IMR-90 (cell line): Measurements from ENCODE around the gene IFRD2. TPM values are rescaled to one million over a fixed set of nuclear protein-coding genes. Genes with fewer than 3 reads are reported as not detected.

Experiments
- ATAC-seq: fragments of 200-7000 bp; cut with Tn5 transposase; 2 replicates; pipeline ENCODE4 v1.9.1; 2020; ENCODE audit warnings: low read depth, mild to moderate bottlenecking, moderate library complexity
- BruUV-seq: library from RNA; stranded (reverse); fragments of 400-500 nt; replicated peaks from 2 replicates; lab custom pipeline; 2021; lab: Mats Ljungman, UMichigan
- CTCF ChIA-PET: fragments of 300-600 bp; formaldehyde crosslinking; extraction: SDS; loops from one replicate; lab custom pipeline; 2021; ENCODE audit warnings: antibody characterized with exemption; lab: Yijun Ruan, JAX
- POLR2A ChIA-PET: fragments of 300-600 bp; sonication (Branson Sonifier 250); formaldehyde crosslinking; loops from one replicate; lab custom pipeline; 2022; ENCODE audit warnings: antibody characterized with exemption; ENCODE audit not compliant: unreplicated experiment; lab: Charles Lee
- DNase-seq: peaks from one replicate; pipeline ENCODE4 v3.0.0; 2013
- H2AFZ ChIP-seq: replicated peaks from 2 replicates; pipeline ENCODE3; 2013; ENCODE audit warnings: low read length, mild to moderate bottlenecking; ENCODE audit not compliant: poor library complexity
- H2AK5ac ChIP-seq: 2 replicates; pipeline ENCODE4 v1.6.1; 2013; ENCODE audit warnings: low read depth, low read length, inconsistent platforms
- H2AK9ac ChIP-seq: replicated peaks from 2 replicates; pipeline ENCODE3; 2013; ENCODE audit warnings: mild to moderate bottlenecking, low read depth, low read length, moderate library complexity; ENCODE audit not compliant: poor library complexity
- H2BK120ac ChIP-seq: 2 replicates; pipeline ENCODE4 v1.6.1; 2013; ENCODE audit warnings: low read depth, low read length, inconsistent platforms
- H2BK15ac ChIP-seq: 3 replicates; pipeline ENCODE4 v1.6.1; 2013; ENCODE audit warnings: low read depth, low read length, inconsistent platforms
- H2BK20ac ChIP-seq: 2 replicates; pipeline ENCODE4 v1.6.1; 2013; ENCODE audit warnings: low read depth, mild to moderate bottlenecking, inconsistent platforms, low read length, moderate library complexity
- H2BK5ac ChIP-seq: 2 replicates; pipeline ENCODE4 v1.6.1; 2013; ENCODE audit warnings: mild to moderate bottlenecking, low read depth, low read length, inconsistent platforms; ENCODE audit not compliant: poor library complexity, severe bottlenecking
- H3K14ac ChIP-seq: replicated peaks from 2 replicates; pipeline ENCODE4 v1.6.1; 2013; ENCODE audit warnings: low read depth, low read length, inconsistent platforms
- H3K18ac ChIP-seq: 2 replicates; pipeline ENCODE4 v1.6.1; 2013; ENCODE audit warnings: low read depth, low read length, control low read depth
- H3K23ac ChIP-seq: 2 replicates; pipeline ENCODE4 v1.6.1; 2013; ENCODE audit warnings: low read depth, low read length, inconsistent platforms
- H3K27ac ChIP-seq: 2 replicates; pipeline ENCODE4 v1.5.1; 2013; ENCODE audit warnings: mild to moderate bottlenecking, control low read depth, low read length; ENCODE audit not compliant: insufficient read depth
- H3K27me3 ChIP-seq: 2 replicates; pipeline ENCODE4 v1.6.1; 2013; ENCODE audit warnings: low read length; ENCODE audit not compliant: control insufficient read depth, insufficient read depth
- H3K36me3 ChIP-seq: 2 replicates; pipeline ENCODE4 v1.6.1; 2013; ENCODE audit warnings: low read length, mixed read lengths; ENCODE audit not compliant: control insufficient read depth, insufficient read depth
- H3K4ac ChIP-seq: 2 replicates; pipeline ENCODE4 v1.6.1; 2013; ENCODE audit warnings: low read depth, low read length, inconsistent platforms
- H3K4me1 ChIP-seq: 2 replicates; pipeline ENCODE4 v1.6.1; 2013; ENCODE audit warnings: low read length, mixed read lengths; ENCODE audit not compliant: control insufficient read depth, insufficient read depth
- H3K4me2 ChIP-seq: 2 replicates; pipeline ENCODE4 v1.6.1; 2013; ENCODE audit warnings: low read depth, mild to moderate bottlenecking, control low read depth, low read length, moderate library complexity
- H3K4me3 ChIP-seq: 2 replicates; pipeline ENCODE4 v1.5.1; 2013; ENCODE audit warnings: low read depth, mild to moderate bottlenecking, control low read depth, low read length, moderate library complexity; ENCODE audit not compliant: insufficient read depth
- H3K56ac ChIP-seq: 2 replicates; pipeline ENCODE4 v1.6.1; 2013; ENCODE audit warnings: low read length, inconsistent platforms; ENCODE audit not compliant: insufficient read depth; ENCODE audit errors: extremely low read depth
- H3K79me1 ChIP-seq, 2 experiments: 2 replicates each; pipeline ENCODE4 v1.6.1; 2013; ENCODE audit warnings: low read length in 2 of 2, inconsistent platforms in 1 of 2, low read depth in 1 of 2
- H3K9ac ChIP-seq: 2 replicates; pipeline ENCODE4 v1.6.1; 2013; ENCODE audit warnings: low read depth, low read length, control low read depth
- H3K9me1 ChIP-seq: 2 replicates; pipeline ENCODE4 v1.6.1; 2013; ENCODE audit warnings: low read length, inconsistent platforms; ENCODE audit not compliant: insufficient read depth
- H3K9me3 ChIP-seq: 2 replicates; pipeline ENCODE4 v1.6.1; 2013; ENCODE audit warnings: low read length; ENCODE audit not compliant: control insufficient read depth, insufficient read depth
- H4K20me1 ChIP-seq: 2 replicates; pipeline ENCODE4 v1.6.1; 2013; ENCODE audit warnings: low read length, inconsistent platforms; ENCODE audit not compliant: insufficient read depth
- H4K5ac ChIP-seq: 2 replicates; pipeline ENCODE4 v1.6.1; 2013; ENCODE audit warnings: mild to moderate bottlenecking, low read depth, low read length, control low read depth
- H4K8ac ChIP-seq, 2 experiments: 2 replicates each; pipeline ENCODE4 v1.6.1; 2013; ENCODE audit warnings: low read depth in 2 of 2, low read length in 2 of 2, control low read depth in 1 of 2, inconsistent platforms in 1 of 2
- H4K91ac ChIP-seq: 2 replicates; pipeline ENCODE4 v1.6.1; 2013; ENCODE audit warnings: low read depth, low read length, inconsistent platforms; ENCODE audit not compliant: insufficient read depth
- MAFK ChIP-seq: IDR thresholded peaks from 2 replicates; pipeline ENCODE4 v1.6.1; 2012; ENCODE audit warnings: low read depth, low read length, improper control_type of control experiment
- MAZ ChIP-seq: IDR thresholded peaks from 2 replicates; pipeline ENCODE4 v1.6.1; 2012; ENCODE audit warnings: low read depth, mild to moderate bottlenecking, low read length, improper control_type of control experiment, moderate library complexity, borderline replicate concordance
- RCOR1 ChIP-seq: IDR thresholded peaks from 2 replicates; pipeline ENCODE4 v1.6.1; 2012; ENCODE audit warnings: mild to moderate bottlenecking, low read length, improper control_type of control experiment; ENCODE audit not compliant: insufficient replicate concordance
- WGBS, 2 experiments: methylation state at CpG; one replicate each; pipeline versions ENCODE4 v1.1.5 to v1.1.7; 2013; ENCODE audit warnings: missing lambda C conversion rate in 2 of 2; ENCODE audit not compliant: insufficient read length in 1 of 2; ENCODE audit errors: extremely low coverage in 2 of 2; 5-methylcytosine and 5-hydroxymethylcytosine counted together
- dilution Hi-C: fragments of 300-500 bp; cut with HindIII; formaldehyde crosslinking; loops from one replicate; pipeline ENCODE4 v1.14.3; 2018; ENCODE audit warnings: low sequenced_read_pairs; ENCODE audit not compliant: unreplicated experiment
- in situ Hi-C: fragments of 300-500 bp; cut with MboI; formaldehyde crosslinking; loops from 3 replicates; pipeline ENCODE4 v1.14.3; 2019; ENCODE audit warnings: low sequenced_read_pairs, inconsistent platforms, mixed read lengths
- intact Hi-C: fragments of 100-400 bp; cut with micrococcal nuclease; formaldehyde crosslinking; loops from 2 replicates; pipeline ENCODE4 v1.10.0; 2022
- polyA plus RNA-seq, 3 experiments: library from polyadenylated mRNA; depleted of rRNA; stranded (reverse); fragments of >200 nt; gene quantifications; 2 replicates each; pipeline ENCODE4 v1.2.3, GENCODE V29; 2012; ENCODE audit warnings: low replicate concordance in 1 of 3
- total RNA-seq: library from RNA; depleted of rRNA; stranded (reverse); fragments of >200 nt; gene quantifications from 2 replicates; pipeline ENCODE4 v1.2.3, GENCODE V29; 2012

IFRD2 gene
- total and polyA plus RNA-seq, 2 of the 4 experiments (the other 2 are of a cell fraction), result 52.7 to 79.1 TPM

DNA sequence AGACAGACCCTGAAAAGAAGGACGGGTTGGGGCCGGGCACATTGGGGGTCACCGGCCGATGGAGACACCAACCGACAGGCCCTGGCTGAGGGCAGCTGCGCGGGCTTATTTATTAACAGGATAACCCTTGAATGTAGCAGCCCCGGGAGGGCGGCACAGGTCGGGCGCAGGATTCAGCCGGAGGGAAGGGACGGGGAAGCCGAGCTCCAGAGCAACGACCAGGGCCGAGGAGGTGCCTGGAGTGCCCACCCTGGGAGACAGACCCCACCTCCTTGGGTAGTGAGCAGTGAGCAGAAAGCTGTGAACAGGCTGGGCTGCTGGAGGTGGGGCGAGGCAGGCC, 15.5 kb downstream of the IFRD2 start:
- no peak overlapping the region for H3K23ac ChIP-seq
- no peak for DNase-seq
- in situ Hi-C loops, result no loop called here

More for the DNA sequence above, 15.5 kb downstream of the IFRD2 start:
- Histone ChIP-seq H2BK5ac (no peak overlapping the region), H3K18ac (no peak overlapping the region), H4K8ac (no peak overlapping the region), H3K79me1 (no peaks in the 10 kb centered on the region), H3K4me3 (no peak overlapping the region), H3K27ac (no peak overlapping the region), H3K36me3 (peaks cover 18% of the 10 kb centered on the region; the same call in 1 of the 2 replicates), H2BK15ac (no peak overlapping the region), H2AFZ (no peak overlapping the region), H3K4ac (no peak overlapping the region), H2BK120ac (no peak overlapping the region), H3K4me1 (0 out of 2 replicates have a peak, but pooled peaks cover 2% of the 10 kb centered on the region), H3K9ac (no peak overlapping the region), H3K56ac (no peak overlapping the region), H3K14ac (no peak overlapping the region), H3K9me1 (no peaks in the 10 kb centered on the region), H2BK20ac (no peak overlapping the region), H4K5ac (no peak overlapping the region), H3K4me2 (no peak overlapping the region), H4K91ac (no peak overlapping the region), H3K27me3 (no peaks in the 10 kb centered on the region), H4K20me1 (no peaks in the 10 kb centered on the region), H2AK5ac (no peak overlapping the region), H2AK9ac (no peak overlapping the region), H3K9me3 (no peaks in the 10 kb centered on the region)
- intact Hi-C loops (no loop called here), dilution Hi-C loops (no loop called here)
- TF ChIP-seq RCOR1 (no peak), MAZ (no peak), MAFK (no peak)
- 84% methylated on average over 15 of the region's 17 CpGs; no CpG with 5 or more reads in 1 of the 2 experiments for WGBS, 2 experiments
- no TSS peak for BruUV-seq
- ChIA-PET CTCF (no interaction called here), POLR2A (no interaction called here)
- no peak for ATAC-seq
